Measurements from ENCODE around the gene CRIP1. TPM values are rescaled to one million over a fixed set of nuclear protein-coding genes. Genes with fewer than 3 reads are reported as not detected.
A peak's percentile ranks its signal among the peaks of the same experiment; 100 is the strongest.

The CRIP1 gene
- total and polyA plus RNA-seq, 12 donors: 34.0 to 170 (median 56.0) TPM

- Histone ChIP-seq H3K9me3 (no peaks in the 10 kb centered on the region), H3K4me1 (peaks cover 38 to 86% (median 56%) of the 10 kb centered on the region in 9 donors), H3K27me3 (no peaks in the 10 kb centered on the region), H3K27ac (peak overlapping the region; percentile 69 to 100 (median 100)), H3K4me3 (peak overlapping the region in 2 of 10 donors; percentile 3 to 32), H3K36me3 (peaks cover 0 to 76% (median 24%) of the 10 kb centered on the region in 9 donors)
- TF ChIP-seq CTCF (IDR thresholded peaks at IDR 0.05): peak in 1 of 9 donors; percentile 5
- 54 to 65% methylated on average over 53 of the region's 53 CpGs for whole genome bisulfite sequencing, 2 donors
- DNase-seq (peak; percentile 74 to 84), ATAC-seq (peak; percentile 40 to 69 (median 54))
- intact Hi-C loops (cut with DNase I): no loop called here
Observed at GRCh38 chr14:105466531-105467248, 20.0 kb upstream of the CRIP1 start.

GRCh38 chr14:105467249-105467941 lies 19.3 kb upstream of the CRIP1 start:
- ATAC-seq: no peak
- intact Hi-C loops (cut with DNase I): no loop called here

GRCh38 chr14:105467942-105468471 lies 18.7 kb upstream of the CRIP1 start:
- no peaks in the 10 kb centered on the region for H3K9me3 ChIP-seq
- H3K36me3 ChIP-seq: peaks cover 0 to 63% (median 20%) of the 10 kb centered on the region in 9 donors
- peaks cover 50 to 93% (median 67%) of the 10 kb centered on the region in 9 donors for H3K4me1 ChIP-seq
- TF ChIP-seq CTCF (IDR thresholded peaks at IDR 0.05): no peak
- H3K27ac ChIP-seq: peak overlapping the region; percentile 66 to 100 (median 100)
- intact Hi-C loops (cut with DNase I): no loop called here
- no peak for ATAC-seq
- WGBS, 2 donors: 78 to 83% methylated on average over 21 to 22 of the region's 22 CpGs
- peak overlapping the region in 1 of 10 donors; percentile 17 for H3K4me3 ChIP-seq
- H3K27me3 ChIP-seq: peaks cover 0 to under 1% (median 0%) of the 10 kb centered on the region in 7 donors
- DNase-seq: peak in 1 of 2 donors; percentile 42

More at GRCh38 chr14:105467249-105467941, 19.3 kb upstream of the CRIP1 start:
- peak in 1 of 2 donors; percentile 25 for DNase-seq
- no peak overlapping the region for H3K4me3 ChIP-seq
- no peaks in the 10 kb centered on the region for H3K27me3 ChIP-seq
- H3K36me3 ChIP-seq: peaks cover 0 to 69% (median 21%) of the 10 kb centered on the region in 9 donors
- no peaks in the 10 kb centered on the region for H3K9me3 ChIP-seq
- WGBS, 2 donors: 67 to 77% methylated on average over 20 of the region's 20 CpGs
- peaks cover 45 to 93% (median 63%) of the 10 kb centered on the region in 9 donors for H3K4me1 ChIP-seq
- TF ChIP-seq CTCF (IDR thresholded peaks at IDR 0.05): no peak
- H3K27ac ChIP-seq: peak overlapping the region; percentile 40 to 100 (median 100)

- peak in 6 of 8 donors; percentile 3 to 25 (median 10) for ATAC-seq
- intact Hi-C loops (cut with DNase I): no loop called here
- TF ChIP-seq CTCF (IDR thresholded peaks at IDR 0.05): peak in 2 of 9 donors; percentile 11 to 20
- Histone ChIP-seq H3K27ac (peak overlapping the region; percentile 80 to 100 (median 100)), H3K9me3 (no peaks in the 10 kb centered on the region), H3K36me3 (peaks cover 0 to 55% (median 13%) of the 10 kb centered on the region in 9 donors), H3K4me1 (peaks cover 55 to 93% (median 73%) of the 10 kb centered on the region in 9 donors), H3K27me3 (peaks cover 0 to 8% (median 0%) of the 10 kb centered on the region in 7 donors), H3K4me3 (peak overlapping the region in 3 of 10 donors; percentile 1 to 7 (median 5))
- 32 to 36% methylated on average over 19 of the region's 19 CpGs for WGBS, 2 donors
- DNase-seq: peak; percentile 61 to 71
Observed at GRCh38 chr14:105468621-105469241, 18.0 kb upstream of the CRIP1 start.
